OCI-LY7 (cell line): ENCODE results near the gene DNAL4.

Experiments
- EZH2phosphoT487 ChIP-seq: fragments of 200-600 bp; sonication (generic); IDR thresholded peaks from 2 replicates; pipeline ENCODE4 v1.6.1; 2018; ENCODE audit warnings: low read depth, borderline replicate concordance, mild to moderate bottlenecking, mixed run types, antibody characterized with exemption, low read length, moderate library complexity, mixed read lengths
- TF ChIP-seq, protein P1 (sequence below): fragments of 200-600 bp; sonication (generic); conservative IDR thresholded peaks from 2 replicates; pipeline ENCODE4 v1.5.1; 2014; ENCODE audit warnings: mild to moderate bottlenecking, antibody characterized with exemption, low read length, moderate library complexity, mixed read lengths

GRCh38 chr22:38786631-38787030 is 7.3 kb downstream of the DNAL4 start:
- TF ChIP-seq, protein P1, sequence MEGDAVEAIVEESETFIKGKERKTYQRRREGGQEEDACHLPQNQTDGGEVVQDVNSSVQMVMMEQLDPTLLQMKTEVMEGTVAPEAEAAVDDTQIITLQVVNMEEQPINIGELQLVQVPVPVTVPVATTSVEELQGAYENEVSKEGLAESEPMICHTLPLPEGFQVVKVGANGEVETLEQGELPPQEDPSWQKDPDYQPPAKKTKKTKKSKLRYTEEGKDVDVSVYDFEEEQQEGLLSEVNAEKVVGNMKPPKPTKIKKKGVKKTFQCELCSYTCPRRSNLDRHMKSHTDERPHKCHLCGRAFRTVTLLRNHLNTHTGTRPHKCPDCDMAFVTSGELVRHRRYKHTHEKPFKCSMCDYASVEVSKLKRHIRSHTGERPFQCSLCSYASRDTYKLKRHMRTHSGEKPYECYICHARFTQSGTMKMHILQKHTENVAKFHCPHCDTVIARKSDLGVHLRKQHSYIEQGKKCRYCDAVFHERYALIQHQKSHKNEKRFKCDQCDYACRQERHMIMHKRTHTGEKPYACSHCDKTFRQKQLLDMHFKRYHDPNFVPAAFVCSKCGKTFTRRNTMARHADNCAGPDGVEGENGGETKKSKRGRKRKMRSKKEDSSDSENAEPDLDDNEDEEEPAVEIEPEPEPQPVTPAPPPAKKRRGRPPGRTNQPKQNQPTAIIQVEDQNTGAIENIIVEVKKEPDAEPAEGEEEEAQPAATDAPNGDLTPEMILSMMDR = no peak
- TF ChIP-seq EZH2phosphoT487 = no peak
